ENCODE results near the gene COL20A1.

DNA sequence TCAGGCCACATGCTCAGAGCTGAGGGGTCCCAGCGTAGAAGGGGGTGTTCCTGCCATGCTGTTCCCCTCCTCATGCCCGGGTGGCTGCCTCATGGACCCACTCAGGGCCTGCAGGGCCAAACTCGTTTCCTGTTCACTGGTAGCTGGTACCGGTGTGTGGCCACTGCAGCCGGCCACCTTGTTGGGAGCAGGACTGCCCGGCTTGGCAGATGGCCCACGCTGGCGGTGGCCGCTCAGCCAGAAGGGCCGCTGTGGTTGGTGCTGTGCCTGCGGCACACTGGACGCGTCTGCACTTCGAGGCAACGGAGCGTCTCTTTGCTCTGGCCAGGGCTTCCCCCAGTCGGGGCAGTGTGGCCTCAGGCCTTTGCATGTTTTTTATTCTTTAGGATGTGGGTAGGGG is 10.0 kb upstream of the COL20A1 start:
- TF ChIP-seq POLR2A (IDR thresholded peaks at IDR 0.05) (no peak), CTCF (IDR thresholded peaks at IDR 0.05) (no peak)

Measured in tibial nerve (tissue), 3 donors.